GM19351 (cell line): ENCODE data around the gene SLX9.

ENCODE experiments used
- ATAC-seq: cut with Tn5 transposase; IDR thresholded peaks from one replicate; pipeline ENCODE4 v1.9.1; 2021; ENCODE audit warnings: mild to moderate bottlenecking, moderate library complexity; ENCODE audit not compliant: unreplicated experiment

The SLX9 gene

DNA sequence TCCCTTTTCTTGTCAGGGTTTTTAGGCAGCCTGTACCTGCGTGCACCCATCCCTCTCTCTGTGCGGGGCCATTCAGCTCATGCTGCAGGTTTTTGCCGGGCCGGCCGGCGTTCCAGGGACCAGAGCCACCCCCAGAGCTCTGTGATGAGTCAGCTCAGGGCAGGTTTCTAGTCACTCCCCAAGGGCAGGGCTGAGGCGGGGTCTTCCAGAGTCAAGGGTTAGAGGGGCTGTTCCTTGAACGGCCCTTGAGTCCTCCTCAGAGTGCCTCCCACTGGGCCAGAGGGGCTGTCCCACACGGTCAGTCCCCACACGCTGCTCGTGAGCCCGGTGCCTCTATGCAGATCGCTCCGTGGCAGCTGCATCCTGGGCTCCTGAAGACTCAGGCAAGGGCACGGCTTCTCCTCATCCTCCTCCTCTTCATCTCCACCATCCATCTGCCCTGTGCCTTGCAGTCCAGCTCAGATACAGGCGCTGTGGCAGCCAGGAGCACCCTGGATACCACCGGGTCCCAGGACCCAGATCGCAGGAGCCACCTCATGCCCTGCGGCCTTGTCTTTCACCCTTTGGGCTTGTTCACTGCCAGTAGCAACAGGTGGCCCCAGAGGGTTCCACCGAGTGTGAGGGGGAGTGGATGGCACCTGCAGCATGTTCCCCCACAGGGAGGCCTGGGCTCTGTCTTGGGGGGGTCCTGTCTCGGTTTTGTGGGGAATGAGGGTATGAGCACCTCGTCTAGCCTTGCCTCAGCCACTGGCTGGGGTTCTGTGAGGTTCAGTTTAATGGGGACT is 17.4 kb downstream of the SLX9 start:
- ATAC-seq = no peak

- ATAC-seq = no peak
These were observed 18.1 kb downstream of the SLX9 start for GRCh38 chr21:44957901-44958451.

DNA sequence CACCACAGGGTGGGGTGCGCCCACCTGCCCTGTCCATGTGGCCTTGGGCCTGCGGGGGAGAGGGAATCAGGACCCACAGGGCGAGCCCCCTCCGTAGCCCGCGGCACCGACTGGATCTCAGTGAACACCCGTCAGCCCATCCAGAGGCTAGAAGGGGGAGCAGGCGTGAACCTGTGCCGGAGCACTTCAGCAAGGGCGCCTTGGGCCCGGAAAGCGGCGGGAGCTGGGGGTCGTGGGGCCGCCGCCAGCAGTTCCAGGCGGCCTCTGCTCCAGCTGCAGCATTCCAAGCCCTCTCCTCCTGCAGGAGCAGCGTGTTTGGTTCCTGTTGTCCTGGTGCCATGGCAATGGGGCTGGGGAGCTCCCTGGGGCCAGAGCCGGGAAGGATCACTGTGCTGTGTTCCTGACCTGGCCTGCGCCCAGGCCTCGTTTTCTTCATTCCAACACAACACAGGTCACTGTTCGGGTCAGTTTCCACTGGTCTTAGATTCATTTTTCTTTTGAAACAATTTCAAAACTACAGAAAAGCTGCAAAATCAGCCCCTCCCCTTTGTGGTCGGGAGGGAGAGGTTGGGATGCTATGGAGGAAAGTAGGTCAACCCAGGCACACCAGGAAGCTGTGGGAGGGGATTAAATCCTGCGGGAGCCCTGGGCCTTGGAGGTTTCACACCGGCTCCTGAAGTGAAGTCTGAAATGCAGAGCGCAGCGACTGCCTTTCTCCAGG is 18.8 kb downstream of the SLX9 start:
- no peak for ATAC-seq

- no peak for ATAC-seq
These were observed 19.7 kb downstream of the SLX9 start for GRCh38 chr21:44959376-44960091.

DNA sequence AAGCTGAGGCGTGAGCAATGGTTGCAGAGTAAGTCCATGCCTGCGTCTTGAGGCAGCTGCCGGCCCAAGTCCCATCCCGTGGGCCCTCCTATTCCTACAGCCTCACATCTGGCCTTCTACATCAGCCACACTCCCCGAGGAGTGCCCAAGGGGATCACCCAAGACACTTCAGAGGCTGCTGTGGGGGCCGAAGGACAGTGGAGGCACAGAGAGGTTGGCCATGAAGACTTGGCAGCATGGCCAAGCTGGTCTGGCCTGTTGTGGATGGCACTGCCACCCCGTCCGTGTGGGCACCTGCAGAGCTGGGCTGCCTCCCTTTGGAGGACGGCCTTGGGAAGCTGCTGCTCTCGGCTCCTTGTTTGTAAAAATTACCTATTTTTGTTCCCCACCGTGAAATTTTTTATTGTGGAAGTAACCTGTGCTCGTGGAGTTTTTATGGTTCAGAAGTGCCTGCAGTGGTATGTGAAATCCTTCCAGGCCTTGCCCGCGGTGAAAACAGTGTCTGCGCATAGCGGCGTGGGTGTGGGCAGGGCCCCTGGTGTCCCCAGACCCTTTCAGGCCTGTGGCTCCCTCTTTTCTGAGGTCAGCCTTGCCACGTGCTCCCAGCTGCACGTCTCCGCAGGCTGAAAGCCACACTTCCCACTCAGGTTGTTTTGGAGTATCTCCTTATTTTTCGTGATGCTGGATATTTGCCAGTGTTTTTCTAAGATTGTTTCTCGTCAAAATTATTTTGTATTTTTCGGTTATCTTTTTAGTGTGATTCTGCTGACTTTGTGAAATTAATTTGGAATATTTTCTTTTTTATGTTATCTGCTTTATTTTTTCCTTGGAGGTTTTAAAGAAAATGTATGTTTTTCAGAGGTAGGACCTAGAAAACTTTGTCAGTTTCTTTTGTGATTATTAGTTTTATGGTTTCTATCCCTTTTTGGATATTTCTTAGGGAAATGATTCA is 20.6 kb downstream of the SLX9 start:
- ATAC-seq = no peak

DNA sequence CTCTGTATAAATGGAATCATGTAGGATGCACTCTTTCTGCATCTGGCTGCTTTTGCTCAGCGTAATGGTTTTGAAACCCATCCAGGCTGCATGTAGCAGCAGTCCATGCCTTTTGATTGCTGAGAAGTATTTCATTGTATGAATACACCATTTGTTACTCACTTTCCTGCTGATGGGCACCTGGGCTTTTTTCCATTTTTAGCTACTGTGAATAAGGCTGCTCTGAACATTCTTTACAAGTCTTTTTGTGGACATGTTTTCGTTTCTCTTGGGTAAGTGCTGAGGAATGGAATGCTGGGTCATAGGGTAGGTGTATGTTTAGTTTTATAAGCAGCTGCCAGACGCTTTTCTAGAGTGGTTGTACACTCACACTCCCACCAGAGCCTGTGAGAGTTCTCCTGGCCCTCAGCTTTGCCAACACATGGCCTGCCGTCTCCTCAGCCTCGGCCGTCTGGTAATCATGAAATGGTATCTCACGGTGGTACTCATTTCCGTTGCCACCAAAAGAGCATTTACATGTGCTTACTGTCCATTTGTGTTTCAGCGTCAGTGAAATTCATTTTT is 22.7 kb downstream of the SLX9 start:
- no peak for ATAC-seq

GRCh38 chr21:44964381-44964780 is 24.6 kb downstream of the SLX9 start:
- no peak for ATAC-seq

DNA sequence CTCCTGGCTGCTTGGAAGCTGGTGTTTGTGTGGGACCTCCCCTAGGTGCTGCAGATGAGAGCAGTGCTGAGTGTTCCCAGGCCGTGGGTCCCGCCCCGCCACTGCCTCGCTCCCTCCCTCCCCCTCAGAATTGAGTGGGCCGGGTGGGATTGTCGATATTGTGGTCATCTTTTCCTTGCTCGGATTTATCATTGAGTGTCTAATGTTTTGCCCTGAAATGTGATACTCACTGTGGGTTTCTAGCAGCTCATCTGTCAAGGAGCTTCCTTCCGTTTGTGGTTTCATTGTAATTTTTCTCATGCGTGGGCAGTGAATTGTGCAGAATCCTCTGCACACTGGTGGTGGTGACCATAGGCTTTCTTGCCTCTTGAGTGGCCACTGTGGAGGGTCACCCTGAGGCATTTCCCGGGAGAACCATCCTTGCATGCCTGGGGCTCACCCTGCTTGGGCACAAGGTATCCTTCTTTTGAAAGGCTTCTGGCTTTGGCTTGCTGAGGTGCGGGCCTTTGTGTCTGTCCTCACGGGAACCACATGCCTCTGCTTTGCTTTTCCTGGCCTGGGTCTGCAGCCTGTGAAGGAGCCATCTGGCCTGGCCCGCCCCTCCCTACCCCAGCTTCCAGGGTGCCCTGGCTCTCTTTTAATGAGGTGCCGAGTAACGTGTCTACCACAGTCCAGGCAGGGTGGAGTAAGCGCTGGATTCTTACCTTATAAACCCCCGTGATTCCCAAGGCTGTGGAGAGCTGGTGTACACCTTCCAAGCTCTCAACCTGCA is 25.6 kb downstream of the SLX9 start:
- no peak for ATAC-seq

GRCh38 chr21:44966135-44967081 is 26.6 kb downstream of the SLX9 start:
- ATAC-seq = no peak

GRCh38 chr21:44967082-44968047 is 27.5 kb downstream of the SLX9 start:
- no peak for ATAC-seq

GRCh38 chr21:44969066-44969670 is 29.3 kb downstream of the SLX9 start:
- no peak for ATAC-seq

DNA sequence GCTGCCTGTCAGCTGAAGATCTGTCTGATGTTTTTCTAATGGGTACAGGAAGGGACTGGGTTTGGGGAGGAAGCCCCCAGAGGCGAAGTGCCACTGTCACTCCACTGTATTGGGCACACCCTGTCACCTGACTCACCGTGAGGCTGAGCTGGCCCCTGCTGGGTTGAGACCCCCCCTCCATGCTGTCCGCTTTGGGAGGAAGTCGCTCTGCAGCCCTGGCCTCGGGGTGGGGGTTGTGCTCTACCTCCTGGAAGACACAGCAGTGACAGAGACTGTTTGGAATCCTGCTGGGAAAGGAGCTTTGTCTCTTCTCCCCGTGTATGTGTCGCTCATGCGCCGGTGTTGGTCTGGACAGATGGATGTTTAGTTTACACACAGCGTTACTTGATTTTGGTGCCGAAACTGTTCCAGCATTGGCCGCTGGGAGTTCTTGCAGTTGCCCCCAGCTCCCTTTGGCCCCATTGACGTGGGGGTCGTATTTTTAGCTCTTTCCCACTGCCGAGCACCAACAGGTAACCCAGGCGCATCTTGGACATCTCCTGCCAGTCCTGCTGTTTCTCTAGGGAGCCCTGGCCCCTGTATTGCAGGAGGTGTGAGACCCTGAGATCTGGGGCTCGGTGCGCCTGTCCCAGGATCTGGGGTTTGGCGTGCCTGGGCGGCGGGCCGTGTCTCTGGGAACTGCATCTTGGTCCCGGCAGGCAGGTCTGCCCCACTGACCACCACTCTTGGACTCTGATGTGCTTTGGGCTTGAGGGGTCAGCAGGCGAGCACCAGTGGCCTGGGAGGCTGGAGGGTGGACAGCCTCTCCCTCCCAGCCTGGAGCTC is 30.3 kb downstream of the SLX9 start:
- no peak for ATAC-seq

- no peak for ATAC-seq
These were observed 31.2 kb downstream of the SLX9 start for GRCh38 chr21:44970766-44971671.

GRCh38 chr21:44971672-44971995 is 31.8 kb downstream of the SLX9 start:
- no peak for ATAC-seq

DNA sequence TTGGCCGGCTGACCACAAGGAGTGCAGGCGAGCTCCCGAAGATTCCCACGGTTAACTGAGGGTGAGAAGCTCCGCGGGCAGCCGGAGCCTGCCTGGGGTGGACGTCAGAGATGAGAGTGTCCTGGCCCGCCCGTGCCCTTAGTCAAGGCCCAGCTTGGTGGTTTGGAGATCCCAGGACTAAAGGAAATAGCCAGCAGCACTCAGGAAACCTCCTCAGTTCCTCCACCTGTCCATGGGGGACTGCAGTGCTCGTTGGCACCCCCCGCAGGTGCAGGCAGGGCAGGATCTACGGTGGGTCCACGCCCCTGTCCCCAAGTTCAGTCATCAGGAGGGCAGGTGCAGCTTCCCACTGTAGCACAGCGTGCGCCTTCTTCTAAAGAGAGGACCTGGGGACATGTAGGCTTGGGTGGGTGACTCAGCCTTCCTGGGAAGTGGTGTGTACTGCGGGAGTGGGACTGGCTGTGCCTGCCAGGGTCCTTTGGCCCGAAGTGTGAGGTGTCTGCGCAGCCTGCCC is 32.5 kb downstream of the SLX9 start:
- ATAC-seq = no peak
